Endothelial cell of umbilical vein (primary cell): ENCODE measurements around the gene A4GNT. TPM values are rescaled to one million over a fixed set of nuclear protein-coding genes. Genes with fewer than 3 reads are reported as not detected.

Experiments
- BruUV-seq: library from RNA; stranded (reverse); fragments of 400-500 nt; replicated peaks from 2 replicates; lab custom pipeline; 2021; lab: Mats Ljungman, UMichigan
- CTCF ChIA-PET: fragments of 300-600, 350-600 bp; sonication (Branson Sonifier 250); formaldehyde crosslinking; loops from one replicate; lab custom pipeline; 2021; ENCODE audit warnings: antibody characterized with exemption, inconsistent platforms; lab: Charles Lee
- POLR2A ChIA-PET: fragments of 300-600, 350-600 bp; sonication (Branson Sonifier 250); formaldehyde crosslinking; loops from one replicate; lab custom pipeline; 2021; ENCODE audit warnings: antibody characterized with exemption, inconsistent platforms; lab: Charles Lee
- DNase-seq: peaks from one replicate; pipeline ENCODE4 v3.0.0-alpha.2; 2011; ENCODE audit warnings: low read depth, low spot score
- FAIRE-seq: peaks from 2 replicates; lab custom pipeline; 2011; peaks lifted over from hg19 to GRCh38; lab: Jason Lieb, UNC
- H2AFZ ChIP-seq: 2 replicates; pipeline ENCODE4 v1.6.0; 2012; ENCODE audit warnings: low read depth, low read length, control low read depth, inconsistent platforms
- H3K27ac ChIP-seq: 2 replicates; pipeline ENCODE4 v1.5.1; 2011; ENCODE audit warnings: low read depth, mild to moderate bottlenecking, control low read depth, low read length, moderate library complexity; ENCODE audit not compliant: insufficient read depth
- H3K27me3 ChIP-seq, 2 experiments: 2 replicates each; pipeline versions ENCODE4 v1.6.0 to v1.6.1; 2011; ENCODE audit warnings: low read length in 2 of 2, mixed read lengths in 1 of 2; ENCODE audit not compliant: control insufficient read depth in 2 of 2, insufficient read depth in 2 of 2
- H3K36me3 ChIP-seq, 2 experiments: 2 replicates in 1 of 2; 3 replicates in 1 of 2; pipeline ENCODE4 v1.5.1; 2011; ENCODE audit warnings: low read length in 2 of 2, mild to moderate bottlenecking in 1 of 2, moderate library complexity in 1 of 2; ENCODE audit not compliant: control insufficient read depth in 2 of 2, insufficient read depth in 2 of 2; ENCODE audit errors: extremely low read depth in 1 of 2
- H3K4me1 ChIP-seq: 3 replicates; pipeline ENCODE4 v1.5.1; 2011; ENCODE audit warnings: mild to moderate bottlenecking, low read length; ENCODE audit not compliant: control insufficient read depth, insufficient read depth; ENCODE audit errors: extremely low read depth
- H3K4me2 ChIP-seq: 2 replicates; pipeline ENCODE4 v1.6.1; 2011; ENCODE audit warnings: low read length, control low read depth, mixed read lengths; ENCODE audit not compliant: insufficient read depth
- H3K4me3 ChIP-seq, 3 experiments: fragments of 200-600 bp in 1 of 3; sonication (generic), shearing (Covaris generic) in 1 of 3; replicated peaks in 1 of 3; 2 replicates each; pipeline ENCODE4 v1.5.1; 2011 to 2016; ENCODE audit warnings: control low read depth in 3 of 3, low read length in 3 of 3, mild to moderate bottlenecking in 2 of 3, inconsistent platforms in 1 of 3, low read depth in 1 of 3, moderate library complexity in 1 of 3; ENCODE audit not compliant: insufficient read depth in 1 of 3
- H3K79me2 ChIP-seq: 2 replicates; pipeline ENCODE4 v1.6.0; 2012; ENCODE audit warnings: low read length, inconsistent platforms; ENCODE audit not compliant: control insufficient read depth, insufficient read depth
- H3K9ac ChIP-seq: replicated peaks from 2 replicates; pipeline ENCODE3; 2011; ENCODE audit warnings: low read length, control low read depth; ENCODE audit not compliant: insufficient read depth; ENCODE audit errors: extremely low read depth
- H3K9me1 ChIP-seq: replicated peaks from 3 replicates; pipeline ENCODE4 v1.6.0; 2011; ENCODE audit warnings: mild to moderate bottlenecking, low read length; ENCODE audit not compliant: control insufficient read depth, insufficient read depth; ENCODE audit errors: extremely low read depth
- H3K9me3 ChIP-seq: replicated peaks from 2 replicates; pipeline ENCODE4 v1.5.1; 2012; ENCODE audit warnings: low read length, inconsistent platforms; ENCODE audit not compliant: control insufficient read depth, insufficient read depth
- H4K20me1 ChIP-seq: replicated peaks from 2 replicates; pipeline ENCODE3; 2011; ENCODE audit warnings: mild to moderate bottlenecking, low read length; ENCODE audit not compliant: control insufficient read depth, insufficient read depth; ENCODE audit errors: extremely low read depth
- CTCF ChIP-seq, 2 donors: IDR thresholded peaks; 1 replicate in 1 of 2; 2 replicates in 1 of 2; pipeline ENCODE4 v1.5.1; 2011; ENCODE audit warnings: low read length in 2 of 2, mild to moderate bottlenecking in 2 of 2, moderate library complexity in 2 of 2, control low read depth in 1 of 2, inconsistent platforms in 1 of 2, low read depth in 1 of 2; ENCODE audit not compliant: insufficient read depth in 1 of 2; ENCODE audit errors: extremely low read depth in 1 of 2
- EZH2 ChIP-seq: IDR thresholded peaks from 2 replicates; pipeline ENCODE4 v1.6.1; 2012; ENCODE audit warnings: borderline replicate concordance, low read depth, mild to moderate bottlenecking, moderate library complexity, low read length, inconsistent platforms; ENCODE audit not compliant: severe bottlenecking
- FOS ChIP-seq: IDR thresholded peaks from 2 replicates; pipeline ENCODE4 v1.6.1; 2011; ENCODE audit warnings: mild to moderate bottlenecking, low read length, moderate library complexity, borderline replicate concordance; ENCODE audit not compliant: insufficient read depth
- GATA2 ChIP-seq: IDR thresholded peaks from 2 replicates; pipeline ENCODE4 v1.7.0; 2011; ENCODE audit warnings: low read depth, mild to moderate bottlenecking, moderate library complexity, mixed read lengths, low read length; ENCODE audit not compliant: insufficient read length, insufficient read depth
- JUN ChIP-seq: IDR thresholded peaks from 2 replicates; pipeline ENCODE4 v1.6.1; 2011; ENCODE audit warnings: borderline replicate concordance, low read depth; ENCODE audit not compliant: insufficient read length, insufficient read depth
- MYC ChIP-seq: IDR thresholded peaks from one replicate; pipeline ENCODE4 v1.6.1; 2011; ENCODE audit warnings: mild to moderate bottlenecking, low read depth, low read length
- POLR2A ChIP-seq: IDR thresholded peaks from 2 replicates; pipeline ENCODE4 v1.6.1; 2012; ENCODE audit warnings: low read depth, mild to moderate bottlenecking, control low read depth, low read length
- POLR2AphosphoS5 ChIP-seq: IDR thresholded peaks from 2 replicates; pipeline ENCODE4 v1.6.1; 2012; ENCODE audit warnings: low read depth, mild to moderate bottlenecking, control low read depth, low read length, moderate library complexity; ENCODE audit not compliant: insufficient read depth
- dilution Hi-C: fragments of 300-500 bp; cut with MboI; formaldehyde crosslinking; loops from one replicate; pipeline ENCODE4 v1.15.0; 2019; ENCODE audit warnings: low sequenced_read_pairs; ENCODE audit not compliant: extremely low pct_ligation_motif_present
- intact Hi-C: fragments of 100-400 bp; cut with micrococcal nuclease; formaldehyde crosslinking; loops from one replicate; pipeline ENCODE4 v1.10.0; 2022
- polyA plus RNA-seq, 4 experiments: library from polyadenylated mRNA; depleted of rRNA in 3 of 4; stranded (reverse) in 3 of 4; unstranded in 1 of 4; fragments of >200 nt; gene quantifications; 2 replicates each; pipeline versions ENCODE4 v1.2.1 to v1.2.3, GENCODE V29; 2011 to 2012; ENCODE audit warnings: missing spikeins in 1 of 4
- total RNA-seq: library from RNA; stranded (reverse); gene quantifications from 2 replicates; pipeline ENCODE4 v1.2.3, GENCODE V29; 2021
- TF ChIP-seq, protein P1 (sequence below): IDR thresholded peaks from 2 replicates; pipeline ENCODE4 v1.6.1; 2011; ENCODE audit not compliant: insufficient read depth, insufficient read length

Gene A4GNT
- total and polyA plus RNA-seq, 2 donors (not counting 3 experiments of a cell fraction or from before 2014, with no cell fraction given): not detected

DNA sequence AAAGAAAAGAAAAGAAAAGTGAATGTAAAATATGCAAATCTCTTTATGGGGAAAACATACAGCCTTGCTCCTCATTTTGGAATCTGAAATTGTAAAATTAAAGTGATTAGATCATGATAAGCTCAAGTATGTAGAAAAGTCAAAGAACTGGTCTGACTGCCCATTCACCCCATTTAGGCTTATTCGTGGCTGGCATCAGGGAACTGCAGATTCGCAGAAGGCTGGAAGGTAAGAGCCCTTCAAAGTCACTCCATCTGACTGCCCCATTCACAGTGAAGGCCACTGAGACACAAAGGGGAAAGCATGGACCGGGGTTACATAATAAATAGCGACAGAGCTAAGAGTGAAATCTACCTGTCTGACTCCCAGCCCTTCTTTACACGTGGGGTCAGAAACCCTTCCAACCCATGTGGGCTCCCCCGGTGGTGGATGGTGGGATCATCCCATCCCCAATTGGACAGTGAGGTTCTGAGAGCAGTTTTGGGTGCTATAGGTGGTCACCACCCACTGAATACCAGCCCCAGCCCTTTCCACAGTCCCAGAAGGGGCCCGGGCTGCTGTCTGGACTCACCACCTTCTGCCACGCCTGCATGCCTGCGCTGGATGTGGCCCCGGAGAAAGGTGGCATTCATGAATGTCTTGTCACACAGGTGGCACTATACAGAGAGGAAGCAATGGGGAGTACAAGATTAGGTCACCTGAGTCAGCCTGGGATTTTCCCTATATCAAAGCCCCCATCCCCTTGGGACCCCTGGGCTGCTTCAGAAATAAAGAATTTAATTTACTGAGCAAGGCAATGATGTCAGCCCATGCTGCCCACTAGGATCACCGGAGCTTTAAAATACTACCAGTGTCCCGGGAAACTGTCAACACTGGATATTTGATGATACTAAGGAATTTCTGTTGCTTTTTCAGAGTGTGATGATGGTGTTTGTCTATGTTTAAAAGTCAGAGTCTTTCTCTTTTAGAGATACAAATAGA, 34.7 kb downstream of the A4GNT start:
- Histone ChIP-seq H3K4me2 (no peak overlapping the region), H3K27ac (no peak overlapping the region), H3K9me1 (no peaks in the 10 kb centered on the region), H3K4me3 (no peak overlapping the region), H2AFZ (no peak overlapping the region), H4K20me1 (no peaks in the 10 kb centered on the region), H3K9me3 (no peaks in the 10 kb centered on the region), H3K79me2 (no peaks in the 10 kb centered on the region), H3K9ac (no peak overlapping the region), H3K27me3 (no peaks in the 10 kb centered on the region), H3K4me1 (no peaks in the 10 kb centered on the region), H3K36me3 (peaks cover 0 to 3% of the 10 kb centered on the region in 2 experiments)
- intact Hi-C loops (no loop called here), dilution Hi-C loops (no loop called here)
- FAIRE-seq: no peak
- CTCF ChIA-PET: interaction anchor here (0.8 to 0.9 kb wide), 2 partner anchors 22 to 45 kb away, joined by 3 read pairs; no protein-coding TSS in a partner anchor
- no TSS peak for BruUV-seq
- DNase-seq: no peak
- POLR2A ChIA-PET: no interaction called here
- TF ChIP-seq FOS (no peak), CTCF (IDR thresholded peaks at IDR 0.05; ENCODE audit: extremely low read depth in 1 of 2, insufficient read depth in 1 of 2, low read depth in 1 of 2, low read length in 2 of 2) (peak; percentile 21 to 28)

DNA sequence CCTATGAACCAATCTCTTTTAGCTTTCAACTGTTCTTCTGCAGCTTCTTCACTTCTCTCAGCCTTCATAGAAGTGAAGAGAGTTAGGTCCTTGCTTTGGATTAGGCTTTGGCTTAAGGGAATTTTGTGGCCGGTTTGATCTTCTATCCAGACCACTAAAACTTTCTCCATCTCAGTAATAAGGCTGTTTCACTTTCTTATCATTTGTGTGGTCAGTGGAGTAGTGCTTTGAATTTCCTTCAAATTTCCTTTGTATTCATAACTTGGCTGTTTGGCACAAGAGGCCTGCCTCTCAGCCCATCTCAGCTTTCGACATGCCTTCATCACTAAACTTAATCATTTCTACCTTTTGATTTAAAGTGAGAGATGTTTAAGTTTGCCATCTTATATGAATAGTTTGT, 38.5 kb downstream of the A4GNT start:
- intact Hi-C loops (no loop called here), dilution Hi-C loops (no loop called here)
- ChIA-PET CTCF (interaction anchor here (1.3 to 1.5 kb wide), 3 partner anchors 22 to 26 kb away, joined by 3 to 5 read pairs (median 5); partner anchors contain the start of gene DZIP1L), POLR2A (no interaction called here)
- Histone ChIP-seq H3K9me1 (no peaks in the 10 kb centered on the region), H3K79me2 (no peaks in the 10 kb centered on the region), H3K27ac (no peak overlapping the region), H4K20me1 (no peaks in the 10 kb centered on the region), H3K4me1 (no peaks in the 10 kb centered on the region), H2AFZ (no peak overlapping the region), H3K36me3 (peaks cover 0 to 3% of the 10 kb centered on the region in 2 experiments), H3K4me2 (no peak overlapping the region), H3K4me3 (no peak overlapping the region), H3K9ac (no peak overlapping the region), H3K9me3 (no peaks in the 10 kb centered on the region), H3K27me3 (no peaks in the 10 kb centered on the region)
- FAIRE-seq (no peak), DNase-seq (no peak)
- no TSS peak for BruUV-seq
- no peak for TF ChIP-seq POLR2AphosphoS5
- no peak for TF ChIP-seq FOS
- no peak for TF ChIP-seq EZH2
- TF ChIP-seq, protein P1, sequence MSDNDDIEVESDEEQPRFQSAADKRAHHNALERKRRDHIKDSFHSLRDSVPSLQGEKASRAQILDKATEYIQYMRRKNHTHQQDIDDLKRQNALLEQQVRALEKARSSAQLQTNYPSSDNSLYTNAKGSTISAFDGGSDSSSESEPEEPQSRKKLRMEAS: no peak
- no peak for TF ChIP-seq MYC
- no peak for TF ChIP-seq CTCF (IDR thresholded peaks at IDR 0.05; ENCODE audit: extremely low read depth in 1 of 2, insufficient read depth in 1 of 2, low read depth in 1 of 2, low read length in 2 of 2)
- TF ChIP-seq JUN: no peak
- TF ChIP-seq POLR2A: no peak
- no peak for TF ChIP-seq GATA2
